H1 (cell line): ENCODE data around the gene FNDC1. TPM values are rescaled to one million over a fixed set of nuclear protein-coding genes. Genes with fewer than 3 reads are reported as not detected.

Experiments
- BACH1 ChIP-seq: IDR thresholded peaks from 2 replicates; pipeline ENCODE4 v1.6.1; 2012; ENCODE audit warnings: low read length, improper control_type of control experiment
- CBX8 ChIP-seq: fragments of 300-800, 300-1000 bp; sonication (generic); IDR thresholded peaks from 2 replicates; pipeline ENCODE4 v1.7.1; 2016; ENCODE audit warnings: low read depth, low read length, borderline replicate concordance
- FOSL1 ChIP-seq: IDR thresholded peaks from 2 replicates; pipeline ENCODE4 v1.6.1; 2011; ENCODE audit warnings: mild to moderate bottlenecking, low read depth, low read length, moderate library complexity; ENCODE audit not compliant: insufficient read depth
- GTF2F1 ChIP-seq: IDR thresholded peaks from 2 replicates; pipeline ENCODE4 v1.6.1; 2012; ENCODE audit warnings: low read depth, low read length, improper control_type of control experiment, borderline replicate concordance
- PHF8 ChIP-seq: fragments of 200-600 bp; sonication (generic); conservative IDR thresholded peaks from 2 replicates; pipeline ENCODE4 v1.7.1; 2012; ENCODE audit warnings: low read depth, mild to moderate bottlenecking, inconsistent platforms, low read length, moderate library complexity
- RBBP5 ChIP-seq: IDR thresholded peaks from 2 replicates; pipeline ENCODE4 v1.7.1; 2012; ENCODE audit warnings: low read depth, mild to moderate bottlenecking, inconsistent platforms, low read length, moderate library complexity, borderline replicate concordance
- TBP ChIP-seq: IDR thresholded peaks from 2 replicates; pipeline ENCODE4 v1.6.1; 2011; ENCODE audit warnings: low read depth, low read length, improper control_type of control experiment
- TEAD4 ChIP-seq: IDR thresholded peaks from 2 replicates; pipeline ENCODE4 v1.6.1; 2012; ENCODE audit warnings: low read depth, low read length, inconsistent platforms, mixed read lengths
- polyA plus RNA-seq, 7 experiments: library from polyadenylated mRNA; depleted of rRNA in 3 of 7; stranded (reverse) in 5 of 7; unstranded in 2 of 7; fragments of >200 nt in 5 of 7; fragments of 200-250 nt in 2 of 7; gene quantifications; 1 replicate in 5 of 7; 2 replicates in 1 of 7; 4 replicates in 1 of 7; pipeline versions ENCODE4 v1.2.1 to v1.2.3, GENCODE V29; 2011 to 2013; ENCODE audit warnings: missing spikeins in 2 of 7, mixed read lengths in 2 of 7
- total RNA-seq: library from RNA; stranded (reverse); fragmentation: NEBNext Ultra II Directional; extraction: Animal tissue kit (Norgen Biotek cat#: 25700); gene quantifications from 2 replicates; pipeline ENCODE4 v1.2.1, GENCODE V29; 2021

The FNDC1 gene
- total and polyA plus RNA-seq, 2 of the 8 experiments (the other 6 are each of a cell fraction or from before 2014, with no cell fraction given): 0.06 to 0.30 TPM

GRCh38 chr6:159169557-159170332, 545 bp downstream of the FNDC1 start (continued):
- TF ChIP-seq TBP: no peak
- TF ChIP-seq FOSL1: no peak
- TF ChIP-seq PHF8: no peak
- TF ChIP-seq GTF2F1: no peak
- TF ChIP-seq CBX8: no peak
- peak; percentile 69; the same call in 1 of the 2 replicates for TF ChIP-seq RBBP5
- no peak for TF ChIP-seq TEAD4
- TF ChIP-seq BACH1: no peak
